Activated CD8-positive, alpha-beta memory T cell treated with anti-CD3 and anti-CD28 coated beads for 24 hours (primary cell): ENCODE measurements around the gene TBXA2R.
"Not testable (repeated sequence)": the region's sequence is repeated elsewhere in the genome, so short reads cannot be mapped to it uniquely, and the experiment has no call there.

Experiments used
- DNase-seq: peaks from one replicate; pipeline ENCODE4 v3.0.0-alpha.2; 2020

TBXA2R gene

DNA sequence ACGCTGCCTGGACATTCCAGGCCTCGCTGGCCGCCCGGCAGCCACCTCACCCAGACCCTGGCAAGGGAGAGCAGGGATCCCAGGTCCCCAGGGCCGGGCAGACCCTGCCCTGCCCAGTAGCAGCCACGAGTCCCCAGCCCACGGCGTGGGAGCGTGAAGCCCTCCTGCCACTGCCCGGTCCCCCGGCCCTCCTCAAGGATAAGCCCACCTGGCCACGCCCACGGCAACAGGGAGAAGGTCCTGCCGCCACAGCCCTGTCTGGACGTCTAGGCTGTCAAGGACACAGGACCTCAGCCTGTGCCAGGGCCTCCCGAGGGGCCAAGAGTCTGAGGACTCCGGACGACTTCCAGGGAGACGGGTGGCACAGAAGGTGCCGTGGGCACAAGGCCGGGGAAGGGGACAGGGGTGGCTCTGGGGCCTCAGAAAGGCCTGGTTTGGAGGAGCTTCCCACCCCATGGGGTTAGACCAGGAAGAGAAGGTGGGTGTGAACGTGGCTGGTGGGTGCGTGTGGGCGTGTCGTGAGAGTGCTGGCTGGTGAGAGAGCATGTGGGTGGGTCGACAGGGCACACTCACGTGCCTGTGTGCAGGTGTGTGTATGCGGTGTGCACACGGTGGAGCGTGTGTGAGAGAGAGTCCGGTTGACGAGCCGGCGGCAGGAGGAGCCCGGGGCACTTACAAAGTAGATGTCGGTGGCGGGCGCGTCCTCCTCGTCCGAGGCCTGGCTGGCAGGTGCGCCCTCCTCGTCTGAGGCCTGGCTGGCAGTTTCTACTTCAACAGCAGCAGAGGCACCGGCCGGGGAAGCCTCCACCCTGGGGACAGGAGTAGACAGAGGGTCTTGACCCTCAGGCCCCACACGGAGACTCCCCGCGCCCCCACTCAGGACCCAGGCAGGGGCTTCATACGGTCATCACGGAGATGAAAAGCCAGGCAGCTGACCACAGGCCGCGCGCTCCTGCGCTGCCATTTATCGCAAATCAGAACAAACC is 31.8 kb upstream of the TBXA2R start:
- DNase-seq, result no peak

DNA sequence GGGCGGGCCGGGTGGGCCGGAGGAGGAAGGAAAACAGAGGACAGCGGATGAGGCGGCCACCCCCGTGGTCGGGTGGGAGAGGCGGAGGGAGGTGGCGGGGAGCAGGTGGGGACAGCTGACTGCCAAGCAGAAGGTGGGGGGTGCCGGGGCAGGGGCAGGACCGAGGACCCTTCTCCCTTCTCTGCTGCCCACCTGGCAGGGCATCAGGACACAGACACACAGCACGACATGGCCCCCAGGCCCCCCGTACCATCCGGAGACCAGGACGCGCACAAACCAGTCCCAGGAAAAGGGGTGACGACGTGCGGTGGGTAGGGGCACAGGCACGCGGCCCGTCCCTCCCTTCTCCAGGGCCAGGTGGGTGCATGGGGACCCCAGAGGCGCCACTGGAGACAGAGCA is 30.9 kb upstream of the TBXA2R start:
- DNase-seq, result no peak

DNA sequence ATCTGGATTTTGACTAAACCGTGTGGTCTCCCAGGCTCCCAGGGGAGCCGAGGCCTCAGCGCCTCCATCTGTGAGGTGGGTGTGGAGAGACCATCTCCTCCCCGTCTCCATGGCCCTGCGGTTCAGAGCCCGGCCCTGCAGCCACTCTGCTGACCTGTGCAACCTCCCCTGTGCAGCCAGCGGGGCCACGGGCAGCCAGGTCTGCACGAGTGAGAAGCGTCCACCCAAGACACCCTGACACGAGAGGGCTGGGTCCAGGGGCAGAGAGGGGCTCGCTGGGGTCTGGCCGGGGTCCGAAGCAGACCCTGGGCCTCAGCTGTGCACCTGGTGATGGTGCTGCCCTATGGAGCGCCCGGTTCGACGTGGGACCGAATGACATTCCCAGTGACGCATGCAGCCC is 30.3 kb upstream of the TBXA2R start:
- no peak for DNase-seq

DNA sequence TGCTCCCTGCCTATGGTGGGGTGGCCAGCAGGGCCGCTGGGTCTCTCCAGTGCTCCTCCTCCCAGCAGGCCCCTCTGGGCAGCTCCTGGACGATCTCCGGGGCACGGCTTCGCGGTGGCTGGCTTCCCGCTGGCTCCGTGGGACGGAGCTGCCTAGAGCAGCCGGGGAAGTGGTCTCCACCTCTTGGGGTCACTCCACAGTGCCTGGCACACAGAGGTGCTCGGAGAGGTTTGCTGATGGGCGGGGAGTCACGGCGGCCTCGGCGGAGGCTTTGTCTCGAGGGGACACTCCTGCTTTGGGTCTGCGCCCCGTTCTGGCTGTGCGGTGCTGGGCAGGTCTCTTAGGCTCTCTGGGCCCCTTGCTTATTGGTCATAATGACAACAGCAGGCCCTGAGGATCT is 29.8 kb upstream of the TBXA2R start:
- no peak for DNase-seq

DNA sequence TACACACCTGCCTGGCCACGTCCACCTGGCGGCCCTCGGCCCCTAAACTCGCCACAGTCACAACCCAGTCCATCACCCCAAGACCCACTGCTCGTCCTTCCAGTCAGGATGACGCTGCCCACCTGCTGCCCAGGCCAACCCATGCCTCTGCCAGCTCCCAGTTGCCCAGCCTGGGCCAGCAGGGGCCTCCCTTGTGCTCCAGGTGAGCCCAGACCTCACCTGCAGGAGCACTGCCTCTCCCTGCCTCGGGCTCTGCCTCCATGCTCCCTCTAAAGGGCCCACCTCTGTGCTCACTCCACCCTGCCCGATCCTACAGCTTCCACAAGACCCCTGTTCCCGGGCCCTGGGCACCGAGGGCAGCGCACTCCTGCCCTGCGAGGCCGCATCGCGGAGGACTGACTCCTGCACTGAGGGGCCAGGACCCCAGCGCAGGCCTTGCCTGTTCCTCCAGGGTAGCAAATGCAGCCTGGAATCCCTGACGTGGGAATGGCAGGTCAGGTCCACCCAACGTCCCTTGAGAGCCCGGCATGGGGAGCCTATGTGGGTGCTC is 27.9 kb upstream of the TBXA2R start:
- DNase-seq, result no peak

DNA sequence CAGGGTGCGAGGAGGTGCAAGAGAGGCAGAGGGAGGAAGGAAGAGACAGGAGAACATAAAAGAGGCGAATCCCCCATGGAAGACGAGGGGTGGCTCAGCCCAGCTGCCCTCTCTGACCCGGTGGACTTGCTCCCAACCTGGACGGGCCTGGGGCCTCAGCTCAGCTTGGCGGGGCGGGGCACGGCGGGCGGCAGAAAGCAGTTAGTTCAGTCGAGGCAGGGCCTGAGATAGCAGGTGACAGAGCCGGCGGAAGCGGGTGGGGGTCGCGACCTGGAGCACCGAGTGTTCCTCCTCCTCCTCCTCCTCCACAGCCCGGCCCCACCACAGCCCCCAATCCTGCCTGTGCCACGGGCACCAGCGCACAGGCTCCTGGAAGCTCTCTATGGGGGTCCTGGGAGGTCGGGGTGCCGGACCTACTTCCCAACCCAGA is 26.9 kb upstream of the TBXA2R start:
- no peak for DNase-seq

DNA sequence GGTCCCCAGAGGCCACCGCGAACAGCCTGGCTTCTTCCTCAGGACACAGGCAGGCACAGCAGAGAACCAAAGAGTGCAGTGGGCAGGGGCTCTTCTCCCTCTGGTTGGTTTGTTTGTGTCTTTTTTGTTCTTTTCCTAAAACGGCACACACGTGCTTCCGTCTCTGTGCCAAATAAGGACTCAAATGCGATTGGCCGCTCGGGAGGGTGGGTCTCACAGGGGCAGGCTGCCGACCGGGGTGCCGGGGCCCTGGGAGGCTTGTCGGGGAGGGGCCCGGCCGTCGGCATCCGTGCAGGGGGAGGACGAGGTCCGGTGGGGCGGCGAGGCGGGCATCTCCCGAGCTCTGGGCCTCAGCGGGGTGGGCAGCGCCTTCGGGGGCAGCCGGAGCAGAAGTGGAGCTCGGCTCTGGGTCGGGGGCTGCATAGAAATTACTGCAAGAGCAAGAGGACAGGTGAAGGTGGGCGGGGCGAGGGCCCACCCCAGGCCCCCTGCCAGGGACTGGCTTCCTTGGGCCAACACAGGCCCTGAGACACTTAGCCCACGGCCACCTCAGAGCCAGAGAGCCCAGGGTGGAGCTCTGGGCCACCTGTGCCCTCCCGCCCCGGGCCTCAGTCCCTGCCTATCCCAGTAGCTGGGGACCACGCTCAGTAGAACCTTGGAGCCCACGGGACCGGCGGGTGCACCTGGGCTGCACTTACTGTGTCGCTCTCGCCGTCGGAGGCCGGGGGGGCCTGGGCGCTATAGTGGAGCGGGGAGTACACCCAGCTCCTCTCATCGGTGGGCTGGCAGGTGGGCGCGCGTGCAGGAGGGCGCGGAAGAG is 26.3 kb upstream of the TBXA2R start:
- DNase-seq, result no peak

DNA sequence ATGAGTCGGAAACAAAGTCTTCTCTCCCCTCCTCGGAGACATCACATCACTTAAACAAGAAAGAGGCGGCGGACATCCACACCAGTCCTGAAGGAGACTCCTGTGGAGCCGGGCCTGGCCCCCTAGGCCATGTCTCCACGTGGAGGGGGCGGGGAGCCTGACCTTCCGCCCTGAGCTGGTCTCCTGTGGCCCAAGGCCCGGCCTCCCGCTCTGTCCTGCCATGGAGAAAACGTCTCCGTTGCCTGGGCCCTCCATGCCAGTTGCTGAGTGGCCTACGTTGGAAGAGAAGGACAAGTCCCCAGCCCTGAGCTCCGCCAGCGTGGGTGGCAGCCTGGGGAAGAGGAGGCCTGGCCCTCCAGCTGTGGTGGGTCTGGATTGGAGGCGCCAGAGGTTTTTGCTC is 25.4 kb upstream of the TBXA2R start:
- DNase-seq, result no peak

DNA sequence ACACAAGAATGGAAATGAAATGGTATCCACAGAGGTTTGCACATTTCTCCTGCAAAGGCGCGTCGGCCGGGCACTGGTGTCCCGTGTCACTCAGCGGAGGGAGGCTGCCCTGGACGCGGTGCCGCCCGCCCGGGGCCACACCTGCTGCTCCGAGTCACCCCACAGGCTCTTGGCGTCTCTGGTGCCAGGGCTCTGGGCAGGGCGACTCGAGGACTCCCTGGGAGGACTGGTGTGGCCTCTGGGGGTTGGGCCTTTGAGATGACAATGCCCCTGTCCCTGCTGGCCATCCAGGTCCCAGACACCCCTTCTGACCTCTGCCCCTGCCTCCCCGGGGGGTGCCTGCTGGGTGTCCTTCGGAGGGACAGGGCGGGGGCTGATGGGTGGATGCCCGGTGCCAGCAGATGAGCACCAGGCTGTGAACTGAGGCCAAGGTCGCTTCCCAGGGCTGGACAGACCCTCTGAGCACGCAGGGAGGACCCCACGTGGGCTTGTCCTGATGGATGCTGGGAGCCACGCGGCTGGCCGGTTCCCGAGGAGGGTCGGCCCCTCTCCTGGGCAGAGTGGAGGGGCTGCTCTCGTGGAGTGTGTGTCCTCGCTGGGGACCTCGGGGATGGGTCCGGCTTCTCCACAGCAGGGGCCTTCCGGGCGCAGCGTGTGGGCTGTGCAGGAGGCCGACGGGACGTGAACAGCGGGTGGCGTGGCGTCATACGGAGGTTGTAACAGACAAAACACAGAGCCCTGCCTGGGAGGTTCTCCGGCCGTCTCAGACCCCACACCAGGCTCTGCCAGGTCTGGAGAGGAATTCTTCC is 24.6 kb upstream of the TBXA2R start:
- DNase-seq, result no peak

DNA sequence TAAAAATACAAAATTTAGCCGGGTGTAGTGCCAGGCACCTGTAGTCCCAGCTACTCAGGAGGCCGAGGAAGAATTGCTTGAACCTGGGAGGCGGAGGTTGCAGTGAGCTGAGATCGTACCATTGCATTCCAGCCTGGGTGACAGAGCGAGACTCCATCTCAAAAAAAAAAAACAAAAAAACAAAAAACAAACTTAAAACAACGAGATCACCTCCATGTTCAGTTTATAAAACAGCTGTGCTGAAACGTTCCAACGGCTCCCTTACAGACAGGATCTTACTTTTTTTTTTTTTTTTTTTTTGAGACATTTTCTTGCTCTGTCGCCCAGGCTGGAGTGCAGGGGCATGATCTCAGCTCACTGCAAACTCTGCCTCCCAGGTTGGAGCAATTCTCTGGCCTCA is 22.1 kb upstream of the TBXA2R start:
- not testable (repeated sequence) for DNase-seq

DNA sequence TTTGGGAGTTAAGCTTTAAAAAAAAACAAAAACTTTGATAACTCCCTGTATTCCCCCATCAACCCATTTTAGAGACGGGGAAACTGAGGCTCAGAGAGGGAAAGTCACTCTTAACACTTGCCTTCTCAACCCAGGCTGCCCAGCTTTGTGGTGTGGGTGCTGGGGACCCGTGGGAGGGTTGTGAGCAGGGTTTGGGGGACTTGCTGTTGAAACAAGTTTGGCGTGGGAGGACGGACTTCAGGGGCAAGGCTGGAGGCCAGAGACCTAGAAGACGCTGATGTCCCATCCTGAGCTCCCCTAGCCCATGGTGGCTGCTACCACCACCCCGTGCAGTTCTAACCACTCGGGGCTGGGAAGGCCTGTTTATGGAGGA is 20.7 kb upstream of the TBXA2R start:
- DNase-seq, result no peak

DNA sequence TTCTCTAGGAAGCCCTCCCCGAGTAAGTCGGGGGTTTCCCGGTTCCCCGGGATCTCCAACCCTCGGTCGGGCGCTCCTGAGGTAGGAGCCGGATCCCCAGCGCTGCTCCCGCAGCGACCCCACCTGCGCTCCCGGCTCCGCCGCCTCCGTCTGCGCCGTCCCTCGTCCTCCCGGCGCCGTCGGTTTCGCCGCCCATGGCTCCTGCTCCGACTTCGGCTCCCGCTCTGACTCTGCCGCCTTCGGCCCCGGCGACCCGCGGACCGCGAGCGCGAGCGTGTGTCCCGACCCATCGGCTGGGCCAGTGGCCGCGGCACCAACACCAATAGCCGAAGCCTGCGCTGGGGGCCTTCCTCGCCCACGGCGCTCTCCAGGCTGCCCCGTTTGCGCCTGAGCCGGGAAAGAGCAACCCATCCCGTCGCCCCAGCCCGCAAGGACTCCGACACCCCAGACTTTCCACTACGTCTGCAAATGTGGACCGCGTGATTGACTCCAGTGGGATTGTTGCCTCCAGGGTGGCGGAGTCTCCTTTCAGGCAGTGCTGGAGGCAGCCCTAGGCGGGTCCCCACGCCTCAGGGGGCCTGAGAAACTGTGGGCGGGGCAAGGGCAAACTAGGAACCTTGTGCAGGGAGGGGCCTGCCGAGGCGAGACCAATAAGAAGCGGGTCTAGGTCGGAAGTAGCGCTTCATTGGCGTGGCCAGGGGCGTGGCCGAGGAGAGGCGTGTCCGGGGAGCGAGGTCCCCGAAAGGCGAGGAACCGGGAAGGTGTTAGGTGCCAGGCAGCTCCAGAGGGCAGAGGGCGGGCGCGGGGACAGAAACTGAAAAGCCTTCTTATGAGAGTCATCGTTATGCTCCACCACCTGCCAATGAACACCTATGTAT is 20.0 kb upstream of the TBXA2R start, which contains the start of gene CACTIN:
Gene CACTIN (minus strand): TSS at position 318 of the 878 bp plus-strand sequence. CDS start 28 bp downstream, at position 290.
- peak; percentile 100 for DNase-seq

DNA sequence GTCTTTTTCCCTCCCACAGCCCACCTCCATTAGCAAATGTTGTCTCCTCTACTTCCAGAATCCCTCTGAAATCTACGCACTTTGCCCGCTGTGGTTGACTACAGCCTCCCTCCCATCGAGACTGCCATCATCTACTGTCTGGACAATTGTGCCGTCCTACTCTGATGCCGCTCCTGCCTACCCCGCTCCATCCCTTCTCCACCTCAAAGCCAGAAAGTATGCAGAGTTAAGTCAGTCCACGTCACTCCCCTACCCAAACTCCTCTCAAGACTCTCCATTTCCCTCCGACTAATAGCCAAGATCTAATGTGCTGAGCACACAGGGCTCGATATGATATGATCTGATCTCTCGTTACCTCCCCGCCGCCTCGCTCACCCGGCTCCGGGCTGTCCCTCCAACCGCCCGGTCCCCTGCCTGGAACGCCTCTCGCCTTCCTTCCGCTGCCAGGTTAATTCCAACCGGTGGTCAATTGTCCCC is 19.4 kb upstream of the TBXA2R start:
- no peak for DNase-seq

DNA sequence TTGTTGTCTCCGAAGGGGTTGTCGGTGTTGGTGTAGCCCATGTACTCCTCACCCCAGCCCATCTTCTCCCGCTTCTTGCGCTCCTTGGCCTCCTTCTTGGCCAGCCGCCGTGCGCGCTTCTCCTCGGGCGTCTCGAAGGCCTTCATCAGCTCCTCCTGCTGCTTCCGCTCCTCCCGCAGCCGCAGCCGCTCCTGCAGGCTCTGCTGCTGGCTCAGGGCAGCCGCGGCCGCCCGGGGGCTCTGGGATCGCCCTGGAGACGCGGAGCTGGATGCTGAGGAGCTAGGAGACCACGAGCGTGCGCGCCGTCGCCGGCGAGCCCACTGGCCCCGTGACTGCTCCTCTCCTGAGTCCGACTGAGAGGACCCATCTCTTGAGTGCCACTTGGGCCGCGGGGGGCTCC is 17.0 kb upstream of the TBXA2R start:
- DNase-seq, result no peak

DNA sequence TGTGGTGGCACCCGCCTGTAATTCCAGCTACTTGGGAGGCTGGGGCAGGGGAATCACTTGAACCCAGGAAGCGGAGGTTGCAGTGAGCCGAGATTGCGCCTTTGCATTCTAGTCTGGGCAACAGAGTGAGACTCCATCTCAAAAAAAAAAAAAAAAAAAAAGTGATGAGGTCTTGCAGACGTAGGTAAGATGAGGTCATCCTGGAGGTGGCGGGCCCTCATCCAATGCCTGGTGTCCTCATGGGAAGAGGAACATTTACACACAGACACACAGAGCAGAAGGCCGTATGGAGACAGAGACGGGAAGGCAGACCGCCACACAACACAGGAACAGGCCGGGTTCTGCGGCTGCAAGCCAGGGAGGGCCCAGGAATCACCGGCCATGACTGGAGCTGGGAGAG is 15.5 kb upstream of the TBXA2R start:
- no peak for DNase-seq

DNA sequence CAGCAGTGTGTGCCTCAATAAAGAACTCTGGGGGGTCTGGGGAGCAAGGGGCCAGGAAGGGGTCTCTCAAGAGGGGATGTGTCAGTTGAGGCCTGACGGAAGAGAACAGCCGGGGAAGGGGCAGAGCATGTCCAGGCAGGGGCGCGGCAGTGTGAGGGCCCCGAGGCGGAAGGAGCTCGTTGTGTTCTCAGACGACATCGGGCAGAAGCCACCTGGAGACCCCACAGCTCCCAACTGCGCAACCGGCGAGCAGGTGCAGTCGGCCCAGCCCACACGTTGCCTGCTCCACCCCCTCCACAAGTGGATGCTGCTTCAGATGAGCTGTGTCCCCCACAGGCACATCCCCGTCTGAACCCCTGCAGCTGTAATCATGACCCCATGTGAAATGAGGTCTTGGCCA is 15.0 kb upstream of the TBXA2R start:
- no peak for DNase-seq

DNA sequence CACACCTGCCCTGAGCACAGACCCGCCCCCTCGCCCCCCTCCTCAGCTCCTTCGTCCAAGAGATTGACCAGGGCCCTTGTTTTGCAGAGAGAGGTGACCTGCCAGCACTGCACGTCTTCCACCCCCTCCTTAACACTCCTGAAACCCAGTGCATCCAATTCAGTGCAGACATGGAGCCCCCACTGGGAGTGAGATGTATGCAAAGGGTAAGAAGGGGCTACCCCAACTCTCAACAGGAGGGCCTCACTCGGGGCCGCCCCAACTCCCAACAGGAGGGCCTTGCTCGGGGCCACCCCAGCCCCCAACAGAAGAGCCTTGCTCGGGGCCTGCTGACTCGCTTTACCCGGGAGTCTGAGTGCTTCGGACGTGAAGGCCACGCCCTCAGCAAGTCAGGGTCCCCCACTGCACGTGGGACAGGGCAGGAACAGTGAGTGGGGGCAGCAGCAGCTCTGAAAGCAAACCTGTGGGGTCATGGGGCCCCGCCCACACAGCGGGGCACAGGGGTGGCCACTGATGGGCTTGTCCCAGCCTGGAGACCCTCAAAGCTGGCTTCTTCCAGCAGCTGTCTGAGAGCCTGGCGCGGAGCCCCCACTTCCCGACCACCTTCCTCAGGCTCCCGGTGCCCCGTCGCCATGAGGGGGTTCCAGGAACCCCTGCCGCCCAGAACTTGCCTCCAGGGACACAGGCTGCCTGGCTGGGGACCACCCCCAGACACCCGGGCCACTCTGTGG is 14.3 kb upstream of the TBXA2R start:
- DNase-seq, result no peak

DNA sequence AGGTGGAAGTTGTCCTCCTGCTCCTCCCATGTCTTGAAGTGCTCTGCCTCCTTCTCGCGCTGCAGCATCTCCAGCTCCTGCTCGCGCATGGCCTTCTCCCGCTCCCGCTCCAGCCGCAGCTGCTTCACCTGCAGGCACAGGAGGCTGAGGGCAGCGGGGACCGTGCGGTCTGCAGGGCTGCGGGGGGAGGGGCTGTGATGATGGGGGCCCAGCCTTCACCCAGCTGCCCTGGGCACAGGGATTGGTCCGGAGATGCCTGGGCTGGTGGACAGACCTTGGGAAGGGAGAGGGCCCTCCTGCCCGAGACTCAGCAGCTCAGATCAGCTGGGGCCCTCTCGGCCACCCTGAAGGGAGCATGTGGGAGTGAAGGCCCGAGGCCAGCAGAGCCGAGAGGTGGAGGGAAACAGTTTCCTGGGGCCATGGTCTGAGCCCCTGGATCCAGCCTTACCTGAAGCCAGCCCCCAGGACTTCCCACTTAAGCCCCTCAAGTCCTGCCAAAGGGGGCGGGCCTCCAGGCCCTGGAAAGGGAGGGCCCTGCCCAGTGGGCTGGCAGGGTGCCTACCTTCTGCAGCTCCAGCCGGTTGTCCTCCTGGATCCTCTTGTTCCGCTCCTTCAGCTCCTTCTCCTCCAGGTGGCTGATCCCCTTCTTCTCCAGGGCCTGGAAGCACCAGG is 13.6 kb upstream of the TBXA2R start:
- DNase-seq, result no peak

DNA sequence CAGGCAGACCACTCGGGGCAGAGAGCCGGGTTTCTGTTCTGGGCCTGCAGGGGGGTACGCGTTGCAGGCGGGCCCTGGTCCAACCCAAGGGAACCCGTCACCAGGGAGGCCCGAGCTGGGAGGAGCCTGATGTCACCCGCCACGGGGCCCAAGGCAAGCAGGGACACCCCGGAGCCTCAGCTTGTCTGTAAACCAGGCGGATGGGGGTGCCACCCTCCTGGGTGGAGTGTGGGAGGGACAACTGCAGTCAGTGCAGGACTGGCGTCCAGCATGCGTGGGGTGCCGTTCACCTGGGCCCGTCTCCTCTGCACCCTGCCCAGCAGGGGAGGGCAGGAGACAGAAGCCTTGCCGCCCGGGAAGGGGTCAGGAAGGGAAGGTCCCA is 12.9 kb upstream of the TBXA2R start:
- DNase-seq, result no peak
